Small intestine (tissue), 7 donors: ENCODE data around the gene ALMS1. TPM values are rescaled to one million over a fixed set of nuclear protein-coding genes. Genes with fewer than 3 reads are reported as not detected.
"Not testable (repeated sequence)": the region's sequence is repeated elsewhere in the genome, so short reads cannot be mapped to it uniquely, and the experiment has no call there.

ENCODE experiments used
- DNase-seq, 2 donors: peaks; one replicate each; pipeline versions ENCODE4 v3.0.0 to v3.0.0-alpha.2; 2013
- FAIRE-seq: peaks from 2 replicates; lab custom pipeline; 2012; peaks lifted over from hg19 to GRCh38; lab: Jason Lieb, UNC
- H3K27ac ChIP-seq, 3 donors: one replicate each; pipeline ENCODE4 v1.5.1; 2013; ENCODE audit warnings: low read length in 2 of 3, mild to moderate bottlenecking in 2 of 3, control low read depth in 1 of 3, inconsistent platforms in 1 of 3, low read depth in 1 of 3, moderate library complexity in 1 of 3
- H3K27me3 ChIP-seq, 3 donors: one replicate each; pipeline ENCODE4 v1.6.1; 2013; ENCODE audit warnings: low read length in 3 of 3, inconsistent platforms in 1 of 3; ENCODE audit not compliant: control insufficient read depth in 3 of 3, insufficient read depth in 3 of 3
- H3K36me3 ChIP-seq, 3 donors: one replicate each; pipeline ENCODE4 v1.6.1; 2013; ENCODE audit warnings: low read length in 3 of 3, inconsistent platforms in 1 of 3, low read depth in 1 of 3, mild to moderate bottlenecking in 1 of 3, moderate library complexity in 1 of 3; ENCODE audit not compliant: control insufficient read depth in 3 of 3, insufficient read depth in 2 of 3
- H3K4me1 ChIP-seq, 3 donors: one replicate each; pipeline ENCODE4 v1.6.1; 2013; ENCODE audit warnings: low read length in 2 of 3, inconsistent platforms in 1 of 3, low read depth in 1 of 3, mild to moderate bottlenecking in 1 of 3, moderate library complexity in 1 of 3; ENCODE audit not compliant: control insufficient read depth in 3 of 3, insufficient read depth in 2 of 3
- H3K4me3 ChIP-seq, 3 donors: one replicate each; pipeline ENCODE4 v1.5.1; 2013; ENCODE audit warnings: low read length in 3 of 3, control low read depth in 1 of 3, inconsistent platforms in 1 of 3, low read depth in 1 of 3, mild to moderate bottlenecking in 1 of 3, moderate library complexity in 1 of 3
- H3K9me3 ChIP-seq, 2 donors: one replicate each; pipeline ENCODE4 v1.6.1; 2013; ENCODE audit warnings: low read depth in 1 of 2, low read length in 1 of 2; ENCODE audit not compliant: control insufficient read depth in 2 of 2, insufficient read depth in 1 of 2
- WGBS, 3 donors: extraction: QIAGEN DNeasy Blood & Tissue Kit; methylation state at CpG; one replicate each; pipeline ENCODE4 v1.1.7; 2013; 5-methylcytosine and 5-hydroxymethylcytosine counted together
- polyA plus RNA-seq, 4 donors: library from polyadenylated mRNA; stranded (reverse) in 3 of 4; unstranded in 1 of 4; fragments of 200-250 nt in 3 of 4; fragments of 120-200 nt in 1 of 4; gene quantifications; one replicate each; pipeline versions ENCODE4 v1.2.1 to v1.2.3, GENCODE V29; 2013
- donor health status: healthy with polysubstance abuse.
- donor health status: control.
- donor health status: control.
- donor health status: Bipolar disorder and iron deficiency.
- donor health status: healthy.

ALMS1 gene
- polyA plus RNA-seq, 4 donors, result 2.7 to 23.4 (median 6.1) TPM

- Histone ChIP-seq H3K27me3 (no peaks in the 10 kb centered on the region), H3K4me1 (no peaks in the 10 kb centered on the region), H3K27ac (no peak overlapping the region), H3K9me3 (no peaks in the 10 kb centered on the region), H3K4me3 (no peak overlapping the region), H3K36me3 (peaks cover 0 to 11% (median 0%) of the 10 kb centered on the region in 3 donors)
- peak in 1 of 2 donors; percentile 3 for DNase-seq
- FAIRE-seq, result no peak
Measured at GRCh38 chr2:73614997-73615396, 229.4 kb downstream of the ALMS1 start.

- not testable (repeated sequence) for H3K9me3 ChIP-seq, H3K27me3 ChIP-seq, H3K4me3 ChIP-seq, FAIRE-seq, H3K36me3 ChIP-seq, H3K27ac ChIP-seq, H3K4me1 ChIP-seq, DNase-seq
- WGBS, 3 donors, result 70 to 78% (median 76%) methylated on average over 3 of the region's 3 CpGs
Measured at GRCh38 chr2:73619925-73620324, 234.3 kb downstream of the ALMS1 start.

GRCh38 chr2:73624036-73624435 lies 238.4 kb downstream of the ALMS1 start:
- not testable (repeated sequence) for H3K36me3 ChIP-seq, H3K4me3 ChIP-seq, H3K9me3 ChIP-seq, H3K27me3 ChIP-seq, H3K27ac ChIP-seq, H3K4me1 ChIP-seq, FAIRE-seq, DNase-seq

GRCh38 chr2:73624625-73625024 lies 239.0 kb downstream of the ALMS1 start:
- not testable (repeated sequence) for H3K36me3 ChIP-seq, DNase-seq, H3K9me3 ChIP-seq, H3K4me3 ChIP-seq, H3K27me3 ChIP-seq, FAIRE-seq, H3K4me1 ChIP-seq, H3K27ac ChIP-seq
- 72 to 84% (median 76%) methylated on average over 5 to 8 of the region's 9 CpGs for WGBS, 3 donors

GRCh38 chr2:73626237-73626636 lies 240.6 kb downstream of the ALMS1 start:
- DNase-seq, H3K4me1 ChIP-seq, H3K36me3 ChIP-seq, H3K27me3 ChIP-seq, H3K9me3 ChIP-seq, H3K4me3 ChIP-seq, FAIRE-seq, H3K27ac ChIP-seq: not testable (repeated sequence)
- 45 to 59% (median 52%) methylated on average over 4 to 5 of the region's 5 CpGs for WGBS, 3 donors

GRCh38 chr2:73628493-73628892 lies 242.9 kb downstream of the ALMS1 start:
- not testable (repeated sequence) for DNase-seq, H3K9me3 ChIP-seq, FAIRE-seq, H3K4me1 ChIP-seq, H3K36me3 ChIP-seq, H3K4me3 ChIP-seq, H3K27me3 ChIP-seq, H3K27ac ChIP-seq
- WGBS, 3 donors, result 75 to 94% (median 80%) methylated on average over 2 of the region's 2 CpGs

GRCh38 chr2:73630662-73631266 lies 245.1 kb downstream of the ALMS1 start:
- not testable (repeated sequence) for H3K4me1 ChIP-seq, H3K27me3 ChIP-seq, H3K4me3 ChIP-seq, H3K27ac ChIP-seq, H3K9me3 ChIP-seq, H3K36me3 ChIP-seq
- WGBS, 3 donors, result 33 to 67% (median 49%) methylated on average over 1 to 2 of the region's 2 CpGs
- peak in 1 of 2 donors; percentile 16 for DNase-seq
- peak; percentile 53 for FAIRE-seq

- H3K36me3 ChIP-seq, H3K27me3 ChIP-seq, H3K4me3 ChIP-seq, H3K4me1 ChIP-seq: not testable (repeated sequence)
- FAIRE-seq, result peak; percentile 39
- peak; percentile 17 to 81 for DNase-seq
- Histone ChIP-seq H3K9me3 (peaks cover 0 to 19% of the 10 kb centered on the region in 2 donors), H3K27ac (peak overlapping the region in 1 of 3 donors; percentile 37)
Measured at GRCh38 chr2:73636977-73637376, 251.3 kb downstream of the ALMS1 start.

GRCh38 chr2:73638429-73638828 lies 252.8 kb downstream of the ALMS1 start:
- H3K4me3 ChIP-seq, result no peak overlapping the region
- no peak for DNase-seq
- peaks cover 0 to 3% (median 0%) of the 10 kb centered on the region in 3 donors for H3K4me1 ChIP-seq
- H3K9me3 ChIP-seq, result peaks cover 0 to 19% of the 10 kb centered on the region in 2 donors
- no peak overlapping the region for H3K27ac ChIP-seq
- no peak for FAIRE-seq
- 91 to 100% (median 98%) methylated on average over 1 of the region's 1 CpG for WGBS, 3 donors
- no peaks in the 10 kb centered on the region for H3K36me3 ChIP-seq
- H3K27me3 ChIP-seq, result no peaks in the 10 kb centered on the region
